ENCODE measurements around the gene LRRC59. TPM values are rescaled to one million over a fixed set of nuclear protein-coding genes. Genes with fewer than 3 reads are reported as not detected.
A peak's percentile ranks its signal among the peaks of the same experiment; 100 is the strongest.

Gene LRRC59
- total and polyA plus RNA-seq, 2 of the 13 experiments (the other 11 are each of a cell fraction or from before 2014, with no cell fraction given), result 87.3 to 222 TPM

DNA sequence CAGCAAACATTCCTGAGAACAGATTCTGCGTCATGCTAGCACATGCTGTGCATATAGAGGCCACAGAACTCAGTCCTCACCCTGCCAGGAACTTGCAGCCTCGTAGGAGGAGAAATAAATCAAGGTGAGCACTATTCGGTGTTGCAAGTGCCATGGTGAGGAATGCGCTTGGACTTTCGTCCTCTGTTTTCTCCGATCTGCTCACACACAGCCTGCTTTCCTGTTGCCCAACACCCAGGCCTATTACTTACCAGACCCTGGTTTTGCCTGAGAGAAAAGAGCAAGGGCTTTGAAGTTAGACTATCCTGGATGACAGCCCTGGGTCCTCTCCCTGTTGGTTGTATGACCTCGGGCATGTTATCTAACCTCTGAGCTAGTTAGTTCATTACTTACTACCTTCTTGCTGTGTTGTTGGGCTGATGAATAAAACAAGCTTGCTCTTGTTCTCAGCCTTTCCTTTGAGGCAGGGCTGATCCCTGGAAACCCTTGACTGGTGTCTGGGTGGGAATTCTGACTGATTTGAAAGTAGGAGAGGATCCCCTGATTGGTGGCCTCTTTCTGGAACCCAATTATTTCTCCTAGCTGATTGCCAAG is 31.6 kb upstream of the LRRC59 start (continued):
- TF ChIP-seq, protein P1, sequence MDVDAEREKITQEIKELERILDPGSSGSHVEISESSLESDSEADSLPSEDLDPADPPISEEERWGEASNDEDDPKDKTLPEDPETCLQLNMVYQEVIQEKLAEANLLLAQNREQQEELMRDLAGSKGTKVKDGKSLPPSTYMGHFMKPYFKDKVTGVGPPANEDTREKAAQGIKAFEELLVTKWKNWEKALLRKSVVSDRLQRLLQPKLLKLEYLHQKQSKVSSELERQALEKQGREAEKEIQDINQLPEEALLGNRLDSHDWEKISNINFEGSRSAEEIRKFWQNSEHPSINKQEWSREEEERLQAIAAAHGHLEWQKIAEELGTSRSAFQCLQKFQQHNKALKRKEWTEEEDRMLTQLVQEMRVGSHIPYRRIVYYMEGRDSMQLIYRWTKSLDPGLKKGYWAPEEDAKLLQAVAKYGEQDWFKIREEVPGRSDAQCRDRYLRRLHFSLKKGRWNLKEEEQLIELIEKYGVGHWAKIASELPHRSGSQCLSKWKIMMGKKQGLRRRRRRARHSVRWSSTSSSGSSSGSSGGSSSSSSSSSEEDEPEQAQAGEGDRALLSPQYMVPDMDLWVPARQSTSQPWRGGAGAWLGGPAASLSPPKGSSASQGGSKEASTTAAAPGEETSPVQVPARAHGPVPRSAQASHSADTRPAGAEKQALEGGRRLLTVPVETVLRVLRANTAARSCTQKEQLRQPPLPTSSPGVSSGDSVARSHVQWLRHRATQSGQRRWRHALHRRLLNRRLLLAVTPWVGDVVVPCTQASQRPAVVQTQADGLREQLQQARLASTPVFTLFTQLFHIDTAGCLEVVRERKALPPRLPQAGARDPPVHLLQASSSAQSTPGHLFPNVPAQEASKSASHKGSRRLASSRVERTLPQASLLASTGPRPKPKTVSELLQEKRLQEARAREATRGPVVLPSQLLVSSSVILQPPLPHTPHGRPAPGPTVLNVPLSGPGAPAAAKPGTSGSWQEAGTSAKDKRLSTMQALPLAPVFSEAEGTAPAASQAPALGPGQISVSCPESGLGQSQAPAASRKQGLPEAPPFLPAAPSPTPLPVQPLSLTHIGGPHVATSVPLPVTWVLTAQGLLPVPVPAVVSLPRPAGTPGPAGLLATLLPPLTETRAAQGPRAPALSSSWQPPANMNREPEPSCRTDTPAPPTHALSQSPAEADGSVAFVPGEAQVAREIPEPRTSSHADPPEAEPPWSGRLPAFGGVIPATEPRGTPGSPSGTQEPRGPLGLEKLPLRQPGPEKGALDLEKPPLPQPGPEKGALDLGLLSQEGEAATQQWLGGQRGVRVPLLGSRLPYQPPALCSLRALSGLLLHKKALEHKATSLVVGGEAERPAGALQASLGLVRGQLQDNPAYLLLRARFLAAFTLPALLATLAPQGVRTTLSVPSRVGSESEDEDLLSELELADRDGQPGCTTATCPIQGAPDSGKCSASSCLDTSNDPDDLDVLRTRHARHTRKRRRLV (CRISPR knock-in tag; IDR thresholded peaks at IDR 0.05), result no peak
- peak; percentile 99 for TF ChIP-seq SMAD3 (CRISPR knock-in tag; IDR thresholded peaks at IDR 0.05)
- TF ChIP-seq, protein P2, sequence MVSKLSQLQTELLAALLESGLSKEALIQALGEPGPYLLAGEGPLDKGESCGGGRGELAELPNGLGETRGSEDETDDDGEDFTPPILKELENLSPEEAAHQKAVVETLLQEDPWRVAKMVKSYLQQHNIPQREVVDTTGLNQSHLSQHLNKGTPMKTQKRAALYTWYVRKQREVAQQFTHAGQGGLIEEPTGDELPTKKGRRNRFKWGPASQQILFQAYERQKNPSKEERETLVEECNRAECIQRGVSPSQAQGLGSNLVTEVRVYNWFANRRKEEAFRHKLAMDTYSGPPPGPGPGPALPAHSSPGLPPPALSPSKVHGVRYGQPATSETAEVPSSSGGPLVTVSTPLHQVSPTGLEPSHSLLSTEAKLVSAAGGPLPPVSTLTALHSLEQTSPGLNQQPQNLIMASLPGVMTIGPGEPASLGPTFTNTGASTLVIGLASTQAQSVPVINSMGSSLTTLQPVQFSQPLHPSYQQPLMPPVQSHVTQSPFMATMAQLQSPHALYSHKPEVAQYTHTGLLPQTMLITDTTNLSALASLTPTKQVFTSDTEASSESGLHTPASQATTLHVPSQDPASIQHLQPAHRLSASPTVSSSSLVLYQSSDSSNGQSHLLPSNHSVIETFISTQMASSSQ (IDR thresholded peaks at IDR 0.05; ENCODE audit: low read depth), result peak; percentile 67; the same call in 1 of the 2 replicates
- TF ChIP-seq, protein P2 (CRISPR knock-in tag; IDR thresholded peaks at IDR 0.05; ENCODE audit: borderline replicate concordance), result peak; percentile 86; the same call in 1 of the 2 replicates
- TF ChIP-seq KLF16 (CRISPR knock-in tag; IDR thresholded peaks at IDR 0.05), result peak in 1 of 2 experiments; percentile 95; a peak in 2 of 4 replicates
- TF ChIP-seq ZNF224 (CRISPR knock-in tag; IDR thresholded peaks at IDR 0.05), result no peak; the same call in 1 of the 2 replicates
- no peak for TF ChIP-seq HMGA1 (CRISPR knock-in tag; conservative IDR thresholded peaks at IDR 0.05)
- TF ChIP-seq ZNF274 (CRISPR knock-in tag; IDR thresholded peaks at IDR 0.05), result no peak
- TF ChIP-seq ZNF496 (CRISPR knock-in tag; IDR thresholded peaks at IDR 0.05; ENCODE audit: insufficient replicate concordance), result no peak
- 0 out of 2 replicates have a peak, but pooled peaks have one; percentile 23 for TF ChIP-seq ZNF546 (CRISPR knock-in tag; conservative IDR thresholded peaks at IDR 0.05)
- no peak for TF ChIP-seq JUNB (CRISPR knock-in tag; IDR thresholded peaks at IDR 0.05; ENCODE audit: borderline replicate concordance)
- peak; percentile 49; the same call in 1 of the 2 replicates for TF ChIP-seq STAT5B (CRISPR knock-in tag; IDR thresholded peaks at IDR 0.05)
- no peak for TF ChIP-seq POLR2AphosphoS2 (IDR thresholded peaks at IDR 0.05; ENCODE audit: low read depth, low read length)
- TF ChIP-seq, protein P3, sequence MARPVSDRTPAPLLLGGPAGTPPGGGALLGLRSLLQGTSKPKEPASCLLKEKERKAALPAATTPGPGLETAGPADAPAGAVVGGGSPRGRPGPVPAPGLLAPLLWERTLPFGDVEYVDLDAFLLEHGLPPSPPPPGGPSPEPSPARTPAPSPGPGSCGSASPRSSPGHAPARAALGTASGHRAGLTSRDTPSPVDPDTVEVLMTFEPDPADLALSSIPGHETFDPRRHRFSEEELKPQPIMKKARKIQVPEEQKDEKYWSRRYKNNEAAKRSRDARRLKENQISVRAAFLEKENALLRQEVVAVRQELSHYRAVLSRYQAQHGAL (CRISPR knock-in tag; IDR thresholded peaks at IDR 0.05; ENCODE audit: not compliant biosample characterization), result no peak
- TF ChIP-seq, protein P4, sequence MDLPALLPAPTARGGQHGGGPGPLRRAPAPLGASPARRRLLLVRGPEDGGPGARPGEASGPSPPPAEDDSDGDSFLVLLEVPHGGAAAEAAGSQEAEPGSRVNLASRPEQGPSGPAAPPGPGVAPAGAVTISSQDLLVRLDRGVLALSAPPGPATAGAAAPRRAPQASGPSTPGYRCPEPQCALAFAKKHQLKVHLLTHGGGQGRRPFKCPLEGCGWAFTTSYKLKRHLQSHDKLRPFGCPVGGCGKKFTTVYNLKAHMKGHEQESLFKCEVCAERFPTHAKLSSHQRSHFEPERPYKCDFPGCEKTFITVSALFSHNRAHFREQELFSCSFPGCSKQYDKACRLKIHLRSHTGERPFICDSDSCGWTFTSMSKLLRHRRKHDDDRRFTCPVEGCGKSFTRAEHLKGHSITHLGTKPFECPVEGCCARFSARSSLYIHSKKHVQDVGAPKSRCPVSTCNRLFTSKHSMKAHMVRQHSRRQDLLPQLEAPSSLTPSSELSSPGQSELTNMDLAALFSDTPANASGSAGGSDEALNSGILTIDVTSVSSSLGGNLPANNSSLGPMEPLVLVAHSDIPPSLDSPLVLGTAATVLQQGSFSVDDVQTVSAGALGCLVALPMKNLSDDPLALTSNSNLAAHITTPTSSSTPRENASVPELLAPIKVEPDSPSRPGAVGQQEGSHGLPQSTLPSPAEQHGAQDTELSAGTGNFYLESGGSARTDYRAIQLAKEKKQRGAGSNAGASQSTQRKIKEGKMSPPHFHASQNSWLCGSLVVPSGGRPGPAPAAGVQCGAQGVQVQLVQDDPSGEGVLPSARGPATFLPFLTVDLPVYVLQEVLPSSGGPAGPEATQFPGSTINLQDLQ (CRISPR knock-in tag; IDR thresholded peaks at IDR 0.05), result no peak
- no peak for TF ChIP-seq EZH2 (conservative IDR thresholded peaks at IDR 0.05; ENCODE audit: low read depth, low read length)
- no peak for TF ChIP-seq GPN1 (CRISPR knock-in tag; IDR thresholded peaks at IDR 0.05; ENCODE audit: borderline replicate concordance)

All from HepG2 (cell line).